ENCODE data around the gene RUVBL1. TPM values are rescaled to one million over a fixed set of nuclear protein-coding genes. Genes with fewer than 3 reads are reported as not detected.

Gene RUVBL1
- total RNA-seq, 6 experiments from 2014 or later, result 61.2 to 75.4 (median 69.2) TPM

DNA sequence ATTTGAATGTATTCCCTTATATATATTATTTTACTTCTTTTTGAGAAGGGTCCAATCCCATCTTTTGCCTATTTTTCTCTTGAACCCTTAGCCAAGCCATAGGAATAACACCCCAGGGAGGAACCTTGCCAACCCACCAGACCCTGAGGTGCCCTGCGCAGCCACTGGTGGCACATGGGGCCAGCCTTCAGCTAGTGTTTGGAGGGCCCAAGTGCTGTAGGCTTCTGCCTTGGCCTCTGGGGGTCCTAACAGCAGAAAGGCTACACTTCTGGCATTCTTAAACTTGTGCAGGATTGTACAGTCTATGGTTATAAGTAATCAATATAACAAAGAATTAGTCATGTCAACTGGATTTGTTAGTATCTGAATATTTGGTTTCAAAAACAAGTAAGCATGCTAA lies 34.5 kb downstream of the RUVBL1 start:
- Mint-ChIP-seq H3K4me1 (ENCODE audit: low read depth) (peaks cover 29% of the 10 kb centered on the region), H3K4me3 (no peak overlapping the region), H3K36me3 (ENCODE audit: low read depth) (peaks cover 25% of the 10 kb centered on the region), H3K27me3 (ENCODE audit: insufficient read depth) (no peaks in the 10 kb centered on the region; the same call in 1 of the 2 replicates), H3K9me3 (no peaks in the 10 kb centered on the region), H3K27ac (no peak overlapping the region)
- no peak for TF ChIP-seq CTCF (IDR thresholded peaks at IDR 0.05)
- DNase-seq, result no peak

- Mint-ChIP-seq H3K27ac (peak overlapping the region; percentile 61; the same call in 1 of the 2 replicates), H3K27me3 (ENCODE audit: insufficient read depth) (no peaks in the 10 kb centered on the region; the same call in 1 of the 2 replicates), H3K4me1 (ENCODE audit: low read depth) (peaks cover 40% of the 10 kb centered on the region), H3K9me3 (no peaks in the 10 kb centered on the region), H3K36me3 (ENCODE audit: low read depth) (peaks cover 39% of the 10 kb centered on the region), H3K4me3 (no peak overlapping the region)
- no peak for TF ChIP-seq CTCF (IDR thresholded peaks at IDR 0.05)
- no peak for DNase-seq
Measured at GRCh38 chr3:128084675-128085021, 39.0 kb downstream of the RUVBL1 start.

GRCh38 chr3:128083980-128084674 lies 39.5 kb downstream of the RUVBL1 start:
- no peak for TF ChIP-seq CTCF (IDR thresholded peaks at IDR 0.05)
- Mint-ChIP-seq H3K27ac (peak overlapping the region; percentile 61; the same call in 1 of the 2 replicates), H3K9me3 (no peaks in the 10 kb centered on the region), H3K4me1 (ENCODE audit: low read depth) (peaks cover 45% of the 10 kb centered on the region), H3K27me3 (ENCODE audit: insufficient read depth) (no peaks in the 10 kb centered on the region; the same call in 1 of the 2 replicates), H3K36me3 (ENCODE audit: low read depth) (peaks cover 44% of the 10 kb centered on the region), H3K4me3 (no peak overlapping the region)
- DNase-seq, result no peak

DNA sequence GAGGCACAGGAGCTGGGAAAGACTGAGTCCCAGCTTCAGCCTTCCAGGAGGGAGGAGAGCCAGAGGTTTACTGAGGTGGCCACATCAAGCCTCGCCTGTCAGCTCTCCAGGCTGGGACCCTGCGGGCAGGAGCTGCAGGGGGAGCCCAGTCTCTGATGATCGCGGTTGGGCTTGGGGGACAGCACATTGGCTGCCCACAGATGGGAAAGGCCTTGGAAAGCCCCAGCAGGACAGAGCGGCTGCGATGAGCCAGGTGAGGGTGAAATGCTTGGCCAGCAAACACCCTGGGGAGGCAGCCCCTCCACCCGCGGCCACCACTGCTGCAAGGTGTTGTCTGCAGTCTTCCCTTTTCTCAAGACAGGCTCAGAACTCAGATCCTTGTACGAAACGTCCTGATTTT lies 40.2 kb downstream of the RUVBL1 start:
- DNase-seq, result no peak
- no peak for TF ChIP-seq CTCF (IDR thresholded peaks at IDR 0.05)
- Mint-ChIP-seq H3K9me3 (no peaks in the 10 kb centered on the region), H3K27me3 (ENCODE audit: insufficient read depth) (no peaks in the 10 kb centered on the region; the same call in 1 of the 2 replicates), H3K27ac (no peak overlapping the region), H3K4me1 (ENCODE audit: low read depth) (peaks cover 52% of the 10 kb centered on the region), H3K36me3 (ENCODE audit: low read depth) (peaks cover 49% of the 10 kb centered on the region), H3K4me3 (no peak overlapping the region)

- no peak for DNase-seq
- Mint-ChIP-seq H3K27ac (no peak overlapping the region), H3K4me3 (no peak overlapping the region), H3K36me3 (ENCODE audit: low read depth) (peaks cover 51% of the 10 kb centered on the region), H3K9me3 (no peaks in the 10 kb centered on the region), H3K27me3 (ENCODE audit: insufficient read depth) (no peaks in the 10 kb centered on the region; the same call in 1 of the 2 replicates), H3K4me1 (ENCODE audit: low read depth) (peaks cover 58% of the 10 kb centered on the region)
- no peak for TF ChIP-seq CTCF (IDR thresholded peaks at IDR 0.05)
Measured at GRCh38 chr3:128082546-128082945, 41.1 kb downstream of the RUVBL1 start.
